Measurements from ENCODE around the gene PHLDA3. TPM values are rescaled to one million over a fixed set of nuclear protein-coding genes. Genes with fewer than 3 reads are reported as not detected.
A peak's percentile ranks its signal among the peaks of the same experiment; 100 is the strongest.
"Not testable (repeated sequence)": the region's sequence is repeated elsewhere in the genome, so short reads cannot be mapped to it uniquely, and the experiment has no call there.

Gene PHLDA3
- total and polyA plus RNA-seq, 8 donors = 11.1 to 82.7 (median 18.1) TPM

GRCh38 chr1:201473296-201473695 is 4.3 kb upstream of the PHLDA3 start:
- TF ChIP-seq CTCF (IDR thresholded peaks at IDR 0.05) = no peak
- peaks cover 0 to 25% of the 10 kb centered on the region in 2 donors for H3K27me3 ChIP-seq
- no peaks in the 10 kb centered on the region for H3K9me3 ChIP-seq
- ATAC-seq (no peak), DNase-seq (no peak)
- no peak overlapping the region for H3K4me3 ChIP-seq
- H3K27ac ChIP-seq = no peak overlapping the region
- no peaks in the 10 kb centered on the region for H3K36me3 ChIP-seq
- H3K4me1 ChIP-seq = peaks cover 12 to 24% of the 10 kb centered on the region in 2 donors
- intact Hi-C loops (cut with DNase I) = no loop called here

- Histone ChIP-seq H3K4me1 (peaks cover 12 to 28% of the 10 kb centered on the region in 2 donors), H3K27me3 (peaks cover 0 to 32% of the 10 kb centered on the region in 2 donors)
- H3K36me3 ChIP-seq; H3K4me3 ChIP-seq; DNase-seq; ATAC-seq; H3K27ac ChIP-seq; intact Hi-C loops (cut with DNase I); H3K9me3 ChIP-seq: not testable (repeated sequence)
Observed at GRCh38 chr1:201472321-201472720, 3.3 kb upstream of the PHLDA3 start.

DNA sequence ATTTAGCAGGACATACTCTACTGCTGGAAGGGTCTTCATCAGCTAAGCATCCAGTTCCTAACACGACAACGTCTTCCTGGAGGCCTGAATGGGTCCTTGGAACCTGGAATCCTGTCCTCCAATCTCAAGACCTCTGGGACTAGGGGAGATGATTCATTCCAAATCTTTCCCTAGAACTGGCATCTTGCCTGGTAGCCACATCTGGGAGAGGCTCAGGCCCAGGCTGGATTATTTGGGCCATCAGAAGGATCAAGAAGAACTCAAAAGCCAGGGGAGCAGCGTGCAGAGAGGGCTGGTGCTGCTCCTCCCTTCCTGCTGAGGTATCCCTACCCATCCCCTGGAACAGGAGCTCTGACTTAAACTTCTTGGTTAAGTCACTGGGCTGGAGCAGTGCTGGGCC is 2.8 kb upstream of the PHLDA3 start:
- H3K27ac ChIP-seq = no peak overlapping the region
- peaks cover 11 to 32% of the 10 kb centered on the region in 2 donors for H3K4me1 ChIP-seq
- DNase-seq (no peak), ATAC-seq (no peak)
- H3K36me3 ChIP-seq = no peaks in the 10 kb centered on the region
- TF ChIP-seq CTCF (IDR thresholded peaks at IDR 0.05) = no peak
- H3K4me3 ChIP-seq = no peak overlapping the region
- peaks cover 0 to 32% of the 10 kb centered on the region in 2 donors for H3K27me3 ChIP-seq
- intact Hi-C loops (cut with DNase I) = no loop called here
- H3K9me3 ChIP-seq = no peaks in the 10 kb centered on the region

DNA sequence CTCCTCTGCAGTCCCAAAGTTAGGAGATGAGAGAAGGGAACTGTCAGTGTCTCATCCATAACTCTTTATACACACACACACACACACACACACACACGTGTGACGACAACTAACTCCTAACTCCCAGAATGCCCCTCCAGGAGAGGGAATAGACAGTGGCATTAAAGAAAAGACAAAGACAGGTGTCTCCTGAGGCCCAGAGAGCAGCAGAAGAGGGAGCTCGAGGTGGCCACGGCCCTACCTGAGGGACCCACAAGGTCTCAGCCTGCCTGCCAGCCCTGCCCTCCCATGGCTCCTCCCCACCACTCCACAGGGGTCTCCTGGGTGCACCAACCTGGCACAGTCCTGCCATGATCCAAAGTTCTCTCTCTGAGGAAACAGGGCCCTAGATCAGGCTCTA is 1.6 kb upstream of the PHLDA3 start:
- Histone ChIP-seq H3K4me1 (peaks cover 11 to 36% of the 10 kb centered on the region in 2 donors), H3K4me3 (no peak overlapping the region), H3K36me3 (peaks cover 0 to 5% of the 10 kb centered on the region in 2 donors), H3K27ac (no peak overlapping the region), H3K27me3 (peaks cover 0 to 32% of the 10 kb centered on the region in 2 donors), H3K9me3 (no peaks in the 10 kb centered on the region)
- intact Hi-C loops (cut with DNase I) = no loop called here
- no peak for ATAC-seq
- no peak for TF ChIP-seq CTCF (IDR thresholded peaks at IDR 0.05)
- no peak for DNase-seq

- H3K27ac ChIP-seq = peak overlapping the region; percentile 82 to 91
- H3K36me3 ChIP-seq = peaks cover 0 to 14% of the 10 kb centered on the region in 2 donors
- peak overlapping the region; percentile 58 to 89 for H3K4me3 ChIP-seq
- peaks cover 11 to 37% of the 10 kb centered on the region in 2 donors for H3K4me1 ChIP-seq
- H3K27me3 ChIP-seq = peaks cover 0 to 32% of the 10 kb centered on the region in 2 donors
- intact Hi-C loops (cut with DNase I) = no loop called here
- H3K9me3 ChIP-seq = no peaks in the 10 kb centered on the region
- ATAC-seq (peak; percentile 11), DNase-seq (no peak)
- no peak for TF ChIP-seq CTCF (IDR thresholded peaks at IDR 0.05)
Observed at GRCh38 chr1:201469645-201470074, 672 bp upstream of the PHLDA3 start.

DNA sequence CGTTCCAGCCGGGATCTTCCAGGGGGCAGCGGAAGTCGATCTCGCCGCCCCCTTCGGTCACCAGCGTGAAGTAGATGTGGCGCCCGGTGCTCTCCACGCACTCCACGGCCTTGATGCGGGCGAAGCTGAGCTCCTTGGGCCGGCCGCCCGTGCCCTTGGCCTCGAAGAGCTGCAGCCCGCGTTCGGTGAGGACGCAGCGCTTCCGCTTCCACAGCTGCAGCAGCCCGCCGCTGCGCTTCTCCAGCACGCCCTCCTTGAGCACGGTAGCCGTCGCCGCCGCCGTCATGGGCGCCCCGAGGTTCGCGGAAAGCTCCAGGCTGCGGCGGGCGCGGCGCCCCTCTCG is 516 bp downstream of the PHLDA3 start:
- H3K27me3 ChIP-seq = peaks cover 0 to 32% of the 10 kb centered on the region in 2 donors
- peak; percentile 14 for ATAC-seq
- peaks cover 11 to 37% of the 10 kb centered on the region in 2 donors for H3K4me1 ChIP-seq
- peak in 1 of 4 donors; percentile 83 for DNase-seq
- intact Hi-C loops (cut with DNase I) = no loop called here
- no peaks in the 10 kb centered on the region for H3K9me3 ChIP-seq
- H3K4me3 ChIP-seq = peak overlapping the region; percentile 58 to 89
- peaks cover 0 to 19% of the 10 kb centered on the region in 2 donors for H3K36me3 ChIP-seq
- TF ChIP-seq CTCF (IDR thresholded peaks at IDR 0.05) = no peak
- peak overlapping the region; percentile 82 to 91 for H3K27ac ChIP-seq

Data from left lung (tissue), 10 donors.